K562 treated with DMSO at 1 percent for 24 hours (cell line): ENCODE data around the gene RTN3. TPM values are rescaled to one million over a fixed set of nuclear protein-coding genes. Genes with fewer than 3 reads are reported as not detected.

Experiments used
- total RNA-seq: library from RNA; unstranded; fragments of 300-600 nt; gene quantifications from 2 replicates; pipeline ENCODE4 v1.2.3, GENCODE V29; 2022; ENCODE audit warnings: low read depth; ENCODE audit not compliant: insufficient read depth

RTN3 gene
- total RNA-seq = 222 and 240 TPM in 2 replicates

GRCh38 chr11:63681321-63682065 is at the start of gene RTN3:
RTN3 (plus strand) TSS chr11:63681500; CDS start chr11:63681637, 137 bp downstream.

DNA sequence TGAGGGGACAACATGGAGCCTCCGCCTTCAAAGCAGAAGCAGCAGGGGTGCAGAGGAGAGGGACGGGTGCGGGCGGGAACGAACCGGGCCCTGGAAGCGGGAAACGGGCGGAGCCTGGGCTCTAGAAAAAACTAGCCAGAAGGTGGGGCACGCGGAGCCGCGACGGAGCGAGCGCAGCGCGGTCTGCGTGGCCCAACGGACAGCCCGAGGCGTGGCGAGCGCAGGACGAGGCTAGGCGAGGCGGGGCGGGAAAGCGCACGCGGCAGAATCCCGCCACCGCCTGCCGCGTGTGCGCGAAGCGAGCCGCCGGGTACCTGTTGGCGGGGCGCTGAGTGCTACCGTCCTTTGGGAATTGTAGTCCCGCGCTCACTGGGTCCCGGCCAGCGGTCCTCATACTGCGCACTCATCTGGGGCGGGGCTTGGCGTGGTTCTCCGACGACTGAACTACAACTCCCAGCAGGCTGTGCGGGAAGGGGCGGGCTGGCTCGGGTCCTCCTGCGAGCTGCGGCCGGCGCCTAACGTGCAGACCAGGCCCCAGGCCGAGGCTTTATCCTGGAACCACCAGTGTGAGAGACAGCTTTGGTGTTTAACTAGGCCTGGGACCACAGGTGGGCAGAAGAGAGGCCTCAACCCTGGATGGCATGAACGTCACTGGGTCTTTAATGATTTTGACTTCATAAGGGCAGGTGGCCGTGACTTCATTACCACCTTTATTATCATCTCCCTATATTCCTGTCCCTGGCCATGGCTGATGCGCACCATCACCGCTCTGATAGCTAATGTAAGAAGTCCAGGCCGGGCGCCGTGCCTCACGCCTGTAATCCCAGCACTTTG is 9.8 kb upstream of the RTN3 start, which contains the start of gene ATL3:
Gene ATL3 (minus strand): TSS at position 55 of the 834 bp plus-strand sequence. CDS start 41 bp downstream, at position 14.

GRCh38 chr11:63768237-63769041 is 87.1 kb downstream of the RTN3 start, which contains the start of gene ZFTA:
ZFTA (minus strand) TSS chr11:63768775; CDS start chr11:63768622, 153 bp downstream.

Other genes with a start within 250 kb of the RTN3 start
- not detected in 2 replicates for gene PLAAT5, start 190.3 kb upstream of the RTN3 start, total RNA-seq
- gene LGALS12, start 175.4 kb upstream of the RTN3 start, total RNA-seq = 5.1 and 6.2 TPM in 2 replicates
- 26.4 and 32.2 TPM in 2 replicates for gene PLAAT4, start 144.7 kb upstream of the RTN3 start, total RNA-seq
- gene PLAAT2, start 118.1 kb upstream of the RTN3 start, total RNA-seq = not detected in 2 replicates
- 14.5 and 14.8 TPM in 2 replicates for gene PLAAT3, start 67.1 kb upstream of the RTN3 start, total RNA-seq
- gene ATL3, start 10.1 kb upstream of the RTN3 start, total RNA-seq = 6.4 and 7.8 TPM in 2 replicates
- gene ZFTA, start 87.3 kb downstream of the RTN3 start, total RNA-seq = 13.0 and 18.0 TPM in 2 replicates
- 62.0 and 62.1 TPM in 2 replicates for gene SPINDOC, start 132.0 kb downstream of the RTN3 start, total RNA-seq
- gene MARK2, start 157.6 kb downstream of the RTN3 start, total RNA-seq = 41.3 and 45.5 TPM in 2 replicates
- gene RCOR2, start 235.7 kb downstream of the RTN3 start, total RNA-seq = 8.4 and 8.6 TPM in 2 replicates